GF-D8 (cell line): ENCODE measurements around the gene HSCB.
A peak's percentile ranks its signal among the peaks of the same experiment; 100 is the strongest.
"Not testable (repeated sequence)": the region's sequence is repeated elsewhere in the genome, so short reads cannot be mapped to it uniquely, and the experiment has no call there.

Source experiments
- DNase-seq: peaks from one replicate; lab custom pipeline; 2025; lab: John Stamatoyannopoulos, UW

The HSCB gene

GRCh38 chr22:28791841-28792490 lies 50.1 kb downstream of the HSCB start:
- no peak for DNase-seq

- DNase-seq: peak; percentile 65
Observed at GRCh38 chr22:28792491-28793383, 50.9 kb downstream of the HSCB start.

GRCh38 chr22:28793976-28794584 lies 52.2 kb downstream of the HSCB start:
- no peak for DNase-seq

GRCh38 chr22:28795071-28795693 lies 53.3 kb downstream of the HSCB start:
- no peak for DNase-seq

- DNase-seq: no peak
Observed at GRCh38 chr22:28795932-28796856, 54.4 kb downstream of the HSCB start.

GRCh38 chr22:28798810-28799605 lies 57.2 kb downstream of the HSCB start:
- peak; percentile 89 for DNase-seq

GRCh38 chr22:28799606-28800307 lies 57.9 kb downstream of the HSCB start:
- DNase-seq: no peak

GRCh38 chr22:28800308-28801041 lies 58.6 kb downstream of the HSCB start, which contains the start of gene XBP1:
Gene XBP1, minus strand, starts transcription at chr22:28800569.
- DNase-seq: peak; percentile 73

- peak; percentile 97 for DNase-seq
Observed at GRCh38 chr22:28801845-28802594, 60.2 kb downstream of the HSCB start.

- peak; percentile 68 for DNase-seq
Observed at GRCh38 chr22:28802595-28803123, 60.8 kb downstream of the HSCB start.

- not testable (repeated sequence) for DNase-seq
Observed at GRCh38 chr22:28805426-28805825, 63.6 kb downstream of the HSCB start.
